GM18499 (cell line): Measurements from ENCODE around the gene SCN2B.

Experiments
- ATAC-seq: cut with Tn5 transposase; IDR thresholded peaks from one replicate; pipeline ENCODE4 v1.9.1; 2021; ENCODE audit warnings: moderate number of reproducible peaks; ENCODE audit not compliant: insufficient read depth, unreplicated experiment

The SCN2B gene, protein sequence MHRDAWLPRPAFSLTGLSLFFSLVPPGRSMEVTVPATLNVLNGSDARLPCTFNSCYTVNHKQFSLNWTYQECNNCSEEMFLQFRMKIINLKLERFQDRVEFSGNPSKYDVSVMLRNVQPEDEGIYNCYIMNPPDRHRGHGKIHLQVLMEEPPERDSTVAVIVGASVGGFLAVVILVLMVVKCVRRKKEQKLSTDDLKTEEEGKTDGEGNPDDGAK

DNA sequence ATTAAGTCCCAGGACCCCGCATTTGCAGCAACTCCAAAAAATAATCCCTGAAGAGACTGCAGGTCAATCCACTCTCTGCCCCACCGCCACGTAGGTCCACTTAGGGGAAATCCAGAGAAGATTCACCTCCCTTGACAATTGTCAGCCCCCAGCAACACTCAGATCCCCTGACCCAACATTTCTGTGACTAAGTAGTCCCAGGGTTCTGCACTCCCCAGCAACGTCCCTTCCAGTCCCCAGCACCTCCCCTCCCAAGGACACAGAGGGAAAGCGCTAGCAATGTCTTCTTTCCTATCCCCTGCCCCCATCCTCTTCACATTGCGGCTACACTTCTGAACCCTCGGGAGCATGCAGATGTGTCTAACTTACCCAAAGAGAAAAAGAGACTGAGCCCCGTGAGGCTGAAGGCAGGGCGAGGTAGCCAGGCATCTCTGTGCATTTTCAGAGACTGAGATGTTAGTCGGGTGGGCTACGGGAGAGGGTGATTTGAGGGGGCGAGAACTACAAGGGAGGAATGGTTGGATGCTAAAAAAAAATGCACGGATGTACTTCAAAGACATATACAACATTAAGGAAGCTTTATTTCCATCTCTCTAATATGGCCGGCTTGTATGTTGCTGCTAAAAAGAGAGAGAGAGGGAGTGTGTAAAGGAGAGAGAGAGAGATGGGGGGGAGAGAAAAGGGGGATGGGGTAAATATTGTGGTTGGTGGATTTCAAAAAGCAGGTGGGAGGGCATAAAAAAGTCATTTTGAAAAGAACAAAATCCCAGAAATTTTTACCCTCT is at the start of gene SCN2B:
TSS of gene SCN2B (minus strand) at position 647 of the 785 bp plus-strand sequence. CDS start at position 439, 208 bp downstream.
- no peak for ATAC-seq

DNA sequence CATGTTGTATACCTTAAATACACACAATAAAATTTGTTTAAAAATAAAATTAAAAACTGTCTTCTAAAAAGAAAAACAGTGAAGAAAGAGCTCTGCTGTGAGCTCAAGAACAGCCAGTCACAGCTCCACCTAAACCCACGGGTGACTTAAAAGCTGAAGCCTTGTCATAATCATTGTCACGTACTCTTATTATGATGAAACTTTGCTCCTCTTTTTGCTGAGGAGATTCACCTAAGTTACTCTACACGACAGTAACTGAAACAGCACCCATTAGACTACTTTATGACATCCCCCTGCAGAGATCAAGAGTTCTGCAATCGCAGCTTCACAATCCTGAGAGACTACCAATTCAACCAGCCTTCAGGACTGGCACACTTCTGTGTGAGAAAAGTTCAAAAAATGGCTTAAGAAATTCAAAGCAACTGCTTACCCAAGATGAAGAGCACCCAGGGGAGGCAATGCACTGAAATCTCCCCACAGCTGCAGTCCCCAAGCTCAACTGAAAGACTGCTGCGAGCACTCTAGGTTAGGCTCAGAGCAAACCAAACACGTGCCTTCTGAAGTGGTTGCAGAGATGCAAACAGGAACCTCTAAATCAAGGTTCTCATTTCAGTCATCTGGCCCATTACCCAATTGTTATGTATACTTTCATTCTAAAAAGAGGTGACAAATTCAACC is 48.2 kb upstream of the SCN2B start, which contains the start of gene JAML:
TSS of gene JAML (minus strand) at position 501 of the 678 bp plus-strand sequence. CDS start 10,145 bp downstream, outside the sequence.
- ATAC-seq: no peak

DNA sequence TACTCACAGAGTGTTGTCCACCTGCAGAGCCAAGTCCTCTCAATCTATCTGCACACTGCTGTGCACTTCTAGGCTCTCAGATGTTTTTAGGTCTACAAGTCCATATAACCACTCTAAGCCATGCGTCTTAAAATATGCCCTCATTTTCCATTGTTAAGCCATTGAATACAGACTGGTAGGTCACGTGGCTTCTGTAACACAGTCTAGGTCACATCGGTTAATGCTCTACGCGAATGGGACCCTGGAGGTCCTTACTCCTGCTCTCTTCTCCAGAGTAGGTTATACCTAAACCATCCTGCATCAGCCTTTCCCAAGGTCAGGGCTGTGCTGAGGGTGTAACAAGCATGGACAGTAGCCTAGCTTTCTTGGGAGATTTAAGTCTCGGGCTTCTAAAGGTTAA is 47.6 kb upstream of the SCN2B start:
- no peak for ATAC-seq

DNA sequence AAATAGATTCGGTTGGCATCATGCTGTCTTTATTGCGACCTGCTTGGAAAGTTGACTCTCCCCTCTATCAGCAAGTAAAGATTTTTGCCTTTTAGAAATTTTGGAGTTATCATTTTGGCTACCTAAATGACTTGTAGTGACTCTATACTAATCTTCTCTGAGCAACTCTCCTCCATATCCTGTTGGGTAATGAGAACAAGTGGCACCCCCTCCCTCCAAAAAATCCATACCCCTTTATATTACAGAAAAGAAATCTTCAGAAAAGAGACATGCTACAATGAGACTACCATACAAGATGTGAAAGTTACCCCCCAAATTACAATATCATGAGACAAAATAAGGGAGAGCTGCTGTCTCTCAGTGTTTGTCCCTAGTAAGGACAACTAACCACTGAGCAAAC is 47.1 kb upstream of the SCN2B start:
- no peak for ATAC-seq

DNA sequence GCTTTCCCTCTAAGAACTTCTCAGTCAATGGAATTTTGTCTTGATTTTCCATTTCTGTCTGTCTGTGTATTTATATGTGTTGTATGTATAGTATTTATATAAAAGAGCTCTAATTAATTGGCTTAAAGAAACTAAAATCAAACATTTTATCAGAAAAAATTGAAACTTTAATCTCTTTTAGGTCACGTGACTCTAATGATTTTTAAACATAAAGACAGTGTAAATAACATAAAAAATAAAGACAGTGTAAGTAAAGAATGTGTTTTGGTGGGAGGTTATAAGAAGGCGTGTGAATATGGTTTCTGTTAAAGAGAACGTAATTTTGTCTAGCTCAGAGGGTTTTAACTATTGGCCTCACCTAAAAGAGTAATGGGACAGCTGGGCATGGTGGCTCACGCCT is 46.0 kb upstream of the SCN2B start:
- no peak for ATAC-seq

DNA sequence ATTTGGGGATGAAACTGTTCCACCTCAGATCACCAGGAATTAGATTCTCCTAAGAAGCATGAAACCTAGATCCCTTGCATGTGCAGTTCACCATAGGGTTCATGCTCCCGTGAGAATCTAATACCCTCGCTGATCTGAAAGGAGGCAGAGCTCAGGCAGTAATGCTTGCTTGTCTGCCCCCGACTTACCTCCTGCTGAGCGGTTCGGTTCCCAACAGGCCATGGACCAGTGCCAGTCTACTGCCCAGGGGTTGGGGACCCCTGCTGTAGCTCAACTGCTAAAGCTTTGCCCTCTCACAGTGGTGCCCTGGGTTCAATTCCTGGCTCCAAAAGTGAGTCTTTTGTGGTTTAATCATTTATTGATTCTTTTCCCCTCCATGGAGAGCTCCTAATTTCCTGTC is 45.0 kb upstream of the SCN2B start:
- ATAC-seq: no peak

DNA sequence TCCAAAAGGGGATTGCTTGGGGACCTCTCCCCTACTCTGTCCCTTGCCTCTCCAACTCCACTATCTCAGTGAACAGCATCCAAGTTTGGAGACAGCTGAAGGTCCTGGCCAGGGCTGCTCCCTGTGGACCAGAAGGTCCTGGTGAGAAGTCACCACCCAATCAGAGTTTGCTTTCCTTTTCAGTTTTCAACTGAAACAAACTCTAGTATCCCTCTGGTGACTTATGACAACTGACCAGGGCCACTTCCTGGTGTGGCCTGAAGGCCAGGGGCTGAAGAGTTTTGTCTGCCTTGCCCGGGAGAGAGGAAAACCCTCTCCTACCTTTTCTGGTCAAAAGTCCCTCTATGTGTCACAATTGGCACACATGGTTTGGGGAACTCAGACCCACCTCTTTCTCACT is 43.3 kb upstream of the SCN2B start:
- ATAC-seq: no peak

DNA sequence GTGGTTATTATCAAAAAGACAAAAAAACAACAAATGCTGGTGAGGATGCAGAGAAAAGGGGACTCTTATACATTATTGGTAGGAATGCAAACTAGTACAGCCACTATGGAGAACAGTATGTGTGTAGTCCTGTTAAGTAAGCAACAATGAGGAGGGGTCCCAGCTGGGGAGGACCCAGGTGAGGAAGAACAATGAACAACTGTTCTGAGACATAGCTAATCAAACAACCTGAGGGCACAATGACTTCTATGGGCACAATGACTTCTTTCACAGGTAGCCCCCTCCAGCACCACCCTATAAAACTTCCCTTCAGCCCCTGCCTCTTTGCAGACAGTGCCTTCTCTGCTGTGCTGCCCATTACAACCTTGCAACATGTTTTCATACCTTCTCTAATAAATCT is 42.8 kb upstream of the SCN2B start:
- no peak for ATAC-seq

DNA sequence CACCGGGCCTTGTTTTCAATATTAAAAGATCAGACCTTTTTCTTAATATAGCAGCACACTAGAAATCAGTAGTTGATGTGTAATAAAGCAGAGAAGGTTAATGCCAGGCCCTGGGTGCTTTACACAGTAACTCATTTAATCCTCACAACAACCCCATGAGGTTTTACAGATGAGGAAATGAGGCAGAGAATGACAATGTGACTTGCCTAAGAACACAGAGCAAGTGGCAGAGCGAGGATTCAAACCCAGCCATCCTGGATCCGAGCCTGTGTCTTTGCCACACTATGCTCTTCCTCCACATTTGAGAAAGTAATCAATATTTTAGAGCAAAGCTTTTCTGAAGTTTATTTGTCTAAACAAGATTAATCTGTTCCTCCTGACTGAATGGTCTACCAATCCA is 41.1 kb upstream of the SCN2B start:
- no peak for ATAC-seq

DNA sequence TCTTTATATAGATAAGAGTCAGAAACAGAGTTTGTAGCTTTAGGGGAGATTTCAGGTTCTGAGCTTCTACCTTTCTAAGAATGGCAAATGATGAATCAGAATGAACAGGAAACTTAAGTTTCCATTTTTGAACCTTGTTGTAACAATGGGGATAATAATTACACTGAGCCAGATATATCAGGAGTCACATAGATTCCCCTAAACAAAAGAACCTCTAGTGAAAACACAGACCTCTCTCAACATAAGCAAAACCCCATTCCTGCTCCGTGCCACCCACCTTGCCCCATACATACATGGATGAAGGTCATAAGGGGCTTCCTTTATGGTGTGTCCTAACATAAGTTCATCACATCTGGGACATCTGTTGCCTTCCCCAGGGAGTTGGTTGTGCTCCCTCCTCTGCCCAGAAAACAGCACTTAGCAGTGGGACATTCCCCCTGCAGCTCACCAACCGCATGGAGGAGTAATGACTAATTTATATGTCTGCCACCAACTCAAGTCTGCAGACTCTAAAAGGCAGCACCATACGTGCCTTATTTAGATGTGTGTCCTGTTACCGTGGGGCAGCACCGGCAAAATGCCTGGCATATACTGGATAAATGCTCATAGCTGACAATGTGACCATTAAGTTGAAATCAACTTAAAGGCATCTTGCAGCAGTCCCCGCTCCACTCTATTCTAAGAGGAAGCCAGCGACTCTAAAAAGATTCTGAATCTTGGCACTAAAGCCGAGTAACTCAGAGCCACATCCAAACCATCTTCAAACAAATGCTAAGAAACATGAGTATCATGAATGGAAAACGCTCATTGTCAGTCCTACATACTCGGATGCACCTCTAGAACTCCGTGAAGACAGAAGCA is 40.4 kb upstream of the SCN2B start:
- ATAC-seq: no peak

DNA sequence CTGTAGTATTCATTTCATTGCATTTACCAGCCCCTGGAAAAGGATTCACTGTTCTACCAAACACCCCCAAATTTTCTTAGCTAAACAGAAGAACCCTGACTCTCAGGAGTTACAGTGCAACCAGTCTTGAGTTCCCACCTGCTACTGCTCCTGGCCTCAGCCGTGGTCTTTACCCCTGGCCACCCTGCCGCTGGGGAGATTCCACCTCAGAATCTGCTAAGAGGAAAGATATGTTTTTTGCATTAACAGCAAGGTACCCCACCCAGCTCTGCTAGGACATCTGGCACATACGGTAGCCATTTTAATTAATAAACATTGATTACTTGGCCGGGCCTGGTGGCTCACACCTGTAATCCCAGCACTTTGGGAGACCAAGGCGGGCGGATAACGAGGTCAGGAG is 39.3 kb upstream of the SCN2B start:
- ATAC-seq: no peak

DNA sequence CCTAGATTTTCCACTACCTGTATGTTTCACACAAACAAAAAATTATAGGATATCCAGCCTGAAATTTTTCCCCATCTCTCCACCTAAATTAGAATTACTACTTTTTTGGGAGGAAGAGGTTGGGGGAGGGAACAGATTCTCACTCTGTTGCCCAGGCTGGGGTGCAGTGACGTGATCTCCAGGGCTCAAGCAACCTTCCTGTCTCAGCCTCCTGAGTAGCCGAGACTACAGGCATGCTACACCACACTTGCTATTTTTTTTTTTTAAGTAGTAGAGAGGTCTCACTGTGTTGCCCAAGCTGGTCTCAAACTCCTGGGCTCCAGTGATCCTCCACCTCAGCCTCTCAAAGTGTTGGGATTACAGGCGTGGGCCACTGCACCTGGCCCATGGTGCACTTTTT is 38.8 kb upstream of the SCN2B start:
- no peak for ATAC-seq

DNA sequence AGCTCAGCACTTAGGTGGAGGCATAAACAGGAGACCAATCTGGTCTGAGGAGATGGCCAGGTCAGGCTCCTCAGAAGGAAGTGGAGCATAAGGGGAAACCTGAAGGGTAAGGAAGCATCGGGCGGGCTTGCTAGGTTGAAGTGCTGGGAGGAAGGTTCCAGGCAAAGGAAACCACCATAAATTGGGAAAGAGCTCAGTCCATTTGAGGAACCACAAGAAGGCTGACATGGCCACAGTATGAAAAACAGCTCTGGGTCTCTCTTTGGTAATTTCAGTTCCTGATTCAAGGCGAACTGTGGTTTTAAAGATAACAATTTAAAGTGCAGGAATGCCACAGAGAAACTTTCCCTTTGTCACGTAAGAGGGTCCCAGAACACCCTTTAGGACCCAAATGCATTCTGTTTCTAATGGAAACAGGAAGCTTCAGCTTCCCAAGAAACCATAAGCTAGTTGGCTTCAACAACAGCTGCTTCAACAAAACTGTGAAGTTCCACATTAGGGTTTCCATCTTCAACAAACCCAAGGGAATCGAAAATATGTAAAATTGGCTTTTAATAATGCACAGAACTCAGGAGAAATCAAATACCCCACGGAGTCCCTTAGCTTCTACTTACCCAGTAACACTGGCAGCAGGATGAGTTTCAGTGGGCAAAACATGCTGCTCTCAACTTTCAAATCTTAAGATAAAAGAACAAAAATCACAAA is 37.9 kb upstream of the SCN2B start:
- ATAC-seq: no peak

DNA sequence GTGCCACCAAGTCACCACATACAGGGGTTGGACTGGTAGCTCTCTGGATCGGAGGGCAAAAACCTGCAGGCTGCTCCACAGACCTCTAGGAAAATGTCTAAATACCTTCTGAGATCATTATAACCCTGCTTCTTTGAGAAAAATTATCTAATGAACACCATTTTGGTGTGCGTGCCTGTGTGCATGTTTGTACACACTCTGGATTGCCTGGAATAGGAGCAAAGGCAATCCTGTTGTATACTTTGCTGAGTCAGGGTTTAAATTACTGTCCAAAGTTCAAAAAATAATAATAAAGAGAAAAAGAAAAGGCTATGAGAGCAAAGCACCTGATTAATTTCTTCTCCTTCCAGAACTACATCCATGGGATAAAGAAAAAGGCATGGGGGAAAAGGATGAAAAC is 37.3 kb upstream of the SCN2B start:
- ATAC-seq: no peak

DNA sequence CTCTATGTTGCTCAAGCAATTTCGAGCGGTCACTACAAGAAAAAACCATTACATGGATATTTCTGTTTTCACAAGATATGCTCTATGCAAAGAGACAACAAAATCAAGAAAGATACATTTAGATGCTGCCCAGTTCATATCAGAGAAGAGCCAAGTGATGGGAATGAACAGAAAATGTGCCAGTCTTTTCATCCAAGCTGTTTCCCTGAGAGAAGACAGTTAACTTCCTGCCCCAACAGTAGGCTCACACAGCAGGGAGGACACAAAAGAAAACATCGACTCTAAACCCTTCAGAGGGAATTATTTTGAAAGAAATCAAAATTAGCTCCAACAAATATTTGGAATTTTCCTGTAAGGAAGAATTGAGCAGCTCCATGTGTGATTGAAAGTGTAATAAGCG is 36.8 kb upstream of the SCN2B start:
- no peak for ATAC-seq

DNA sequence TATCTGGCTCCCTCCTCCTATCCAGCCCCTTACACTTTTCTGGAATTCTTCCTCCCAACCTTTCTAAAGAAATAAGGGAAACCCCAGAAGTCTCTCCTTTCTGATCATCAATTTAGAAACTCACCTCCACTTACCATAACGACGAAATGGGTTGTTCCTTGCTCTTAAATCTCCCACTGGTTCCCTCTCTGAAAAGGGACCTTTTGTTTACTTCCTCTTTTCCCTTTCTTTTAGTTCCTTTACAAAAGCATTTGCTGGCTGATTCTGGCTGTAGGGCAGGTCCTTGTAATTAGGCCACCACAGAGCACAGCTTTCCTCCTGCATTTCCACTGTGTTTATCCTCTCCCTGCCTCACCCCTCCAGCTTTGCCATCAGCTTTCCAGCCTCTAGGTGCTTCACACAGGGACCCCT is 36.3 kb upstream of the SCN2B start:
- no peak for ATAC-seq

DNA sequence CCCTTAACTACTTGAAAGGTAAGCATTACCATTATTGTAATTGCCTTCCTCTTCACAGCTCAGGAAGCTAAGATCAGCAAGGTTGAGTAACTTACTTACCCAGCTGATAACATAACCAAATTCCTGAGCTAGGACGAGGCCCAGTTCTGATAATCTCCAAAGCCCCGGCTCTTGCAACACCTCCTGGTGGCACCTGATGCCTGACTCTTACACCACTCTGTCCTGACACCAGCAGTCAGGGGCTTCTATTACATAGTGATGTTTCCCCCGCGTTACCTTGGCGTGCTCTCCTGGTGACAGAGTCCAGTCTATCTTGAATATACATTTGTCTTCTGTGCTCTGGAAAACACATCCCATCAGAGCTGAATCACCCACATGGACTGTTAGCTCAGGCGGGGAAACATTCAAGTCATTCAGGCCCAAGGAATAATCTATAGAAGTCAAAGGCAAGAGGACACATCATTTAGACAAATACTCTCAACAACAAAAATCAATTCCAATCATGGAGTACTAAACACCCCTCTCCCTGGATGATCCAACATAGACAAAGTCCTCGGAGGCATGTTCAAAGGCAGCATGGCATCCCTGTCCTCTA is 35.8 kb upstream of the SCN2B start:
- no peak for ATAC-seq

DNA sequence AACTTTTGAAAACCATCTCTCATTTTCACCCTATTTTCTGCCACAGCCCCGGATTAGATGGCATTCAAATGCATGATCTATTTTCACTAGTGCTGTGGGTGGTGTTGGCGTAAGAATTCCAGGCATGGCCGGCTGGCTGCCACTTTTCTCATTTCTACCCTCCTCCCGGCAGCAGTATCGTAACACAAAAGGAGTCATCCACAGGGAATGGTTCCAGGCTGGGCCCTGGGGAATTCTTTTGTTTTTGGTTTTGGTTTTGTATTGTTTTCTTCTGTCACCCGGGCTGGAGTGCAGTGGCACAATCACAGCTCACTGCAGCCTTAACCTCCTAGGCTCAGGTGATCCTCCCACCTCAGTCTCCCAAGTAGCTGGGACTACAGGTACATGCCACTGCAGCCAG is 34.6 kb upstream of the SCN2B start:
- ATAC-seq: no peak

DNA sequence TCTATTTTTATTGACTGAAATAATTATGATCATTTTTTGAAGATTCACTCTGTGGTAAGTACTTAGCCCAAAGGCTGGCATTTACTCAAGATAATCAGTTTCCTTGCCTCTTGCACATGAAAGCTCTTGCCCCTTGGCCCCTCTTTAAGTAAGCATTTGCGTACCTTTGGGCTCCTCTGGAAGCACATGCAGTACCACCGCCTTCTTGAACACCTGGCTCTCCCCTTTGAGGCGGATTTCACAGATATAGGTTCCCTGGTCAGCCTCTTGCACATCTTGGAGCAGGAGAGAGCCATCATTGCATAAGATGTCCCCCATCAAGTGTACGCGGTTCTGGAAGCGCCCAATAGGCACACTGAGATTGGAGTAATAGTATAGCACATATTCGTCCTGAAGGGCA is 33.9 kb upstream of the SCN2B start:
- ATAC-seq: no peak

DNA sequence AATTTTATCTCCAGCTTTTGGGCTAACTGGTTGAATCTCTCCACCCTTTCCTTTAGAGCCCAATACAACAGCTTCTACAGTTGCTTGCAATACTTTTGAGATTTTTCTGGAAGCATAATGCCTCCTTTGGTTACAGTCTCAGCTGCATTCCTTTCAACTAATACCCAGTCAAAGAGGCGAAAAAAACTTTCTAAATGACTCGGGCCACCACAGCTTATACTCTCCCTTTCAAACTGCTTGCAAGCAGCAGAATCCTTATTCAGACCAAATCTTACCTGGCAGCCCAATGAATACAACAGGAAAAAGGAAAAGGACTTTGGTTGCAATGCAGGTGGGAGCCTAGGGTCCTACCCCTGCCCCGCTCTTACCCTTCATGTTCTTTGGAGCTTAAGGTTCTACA is 32.6 kb upstream of the SCN2B start:
- no peak for ATAC-seq
